SK-N-SH treated with all-trans-retinoic acid at 6 μM for 48 hours (cell line): ENCODE measurements around the gene NFE2L1.
A peak's percentile ranks its signal among the peaks of the same experiment; 100 is the strongest.

Source experiments
- ATAC-seq: fragments of 200-7000 bp; cut with Tn5 transposase; 3 replicates; pipeline ENCODE4 v1.9.1; 2020; ENCODE audit warnings: mild to moderate bottlenecking, moderate library complexity
- ARNTL ChIP-seq: fragments of 450-650 bp; formaldehyde crosslinking; IDR thresholded peaks from 2 replicates; pipeline ENCODE4 v1.5.0; 2020; ENCODE audit warnings: low read depth, mild to moderate bottlenecking, moderate library complexity, borderline replicate concordance
- BACH2 ChIP-seq: fragments of 250-450 bp; sonication (Bioruptor Pico); IDR thresholded peaks from 2 replicates; pipeline ENCODE4 v1.9.0; 2021; ENCODE audit warnings: mild to moderate bottlenecking, borderline replicate concordance
- CSDC2 ChIP-seq: fragments of 250-450 bp; sonication (Bioruptor Pico); IDR thresholded peaks from 2 replicates; pipeline ENCODE4 v1.5.0; 2020; ENCODE audit warnings: mild to moderate bottlenecking, moderate library complexity
- ESRRG ChIP-seq: fragments of 250-450 bp; sonication (Bioruptor Pico); IDR thresholded peaks from 2 replicates; pipeline ENCODE4 v1.6.1; 2021; ENCODE audit warnings: mild to moderate bottlenecking
- GLIS3 ChIP-seq: fragments of 250-450 bp; sonication (Bioruptor Pico); IDR thresholded peaks from 2 replicates; pipeline ENCODE4 v1.5.0; 2020; ENCODE audit warnings: mild to moderate bottlenecking, moderate library complexity
- ISL1 ChIP-seq: fragments of 250-450 bp; sonication (Bioruptor Pico); IDR thresholded peaks from 2 replicates; pipeline ENCODE4 v2.1.2; 2022; ENCODE audit warnings: mild to moderate bottlenecking, moderate library complexity
- OSR1 ChIP-seq: fragments of 250-450 bp; sonication (Bioruptor Pico); IDR thresholded peaks from 2 replicates; pipeline ENCODE4 v1.8.0; 2022; ENCODE audit warnings: moderate library complexity, mild to moderate bottlenecking, inconsistent platforms
- POU6F1 ChIP-seq: fragments of 250-450 bp; sonication (Bioruptor Pico); IDR thresholded peaks from 2 replicates; pipeline ENCODE4 v1.8.0; 2021; ENCODE audit warnings: low read depth, mild to moderate bottlenecking, moderate library complexity, borderline replicate concordance
- PPARA ChIP-seq: fragments of 250-450 bp; sonication (Bioruptor Pico); IDR thresholded peaks from 2 replicates; pipeline ENCODE4 v1.5.0; 2020; ENCODE audit warnings: mild to moderate bottlenecking, borderline replicate concordance
- RARB ChIP-seq: fragments of 250-450 bp; sonication (Bioruptor Pico); IDR thresholded peaks from 2 replicates; pipeline ENCODE4 v1.8.0; 2021; ENCODE audit warnings: mild to moderate bottlenecking, moderate library complexity
- SNAI2 ChIP-seq: fragments of 250-450 bp; sonication (Bioruptor Pico); IDR thresholded peaks from 2 replicates; pipeline ENCODE4 v1.5.0; 2020; ENCODE audit warnings: mild to moderate bottlenecking, moderate library complexity
- TCF4 ChIP-seq: fragments of 250-450 bp; sonication (Bioruptor Pico); IDR thresholded peaks from 2 replicates; pipeline ENCODE4 v1.8.0; 2021; ENCODE audit warnings: mild to moderate bottlenecking, moderate library complexity, borderline replicate concordance
- TOX ChIP-seq: fragments of 250-450 bp; sonication (Bioruptor Pico); IDR thresholded peaks from 2 replicates; pipeline ENCODE4 v1.8.0; 2021; ENCODE audit warnings: mild to moderate bottlenecking, moderate library complexity, borderline replicate concordance
- ZC3H10 ChIP-seq: fragments of 250-450 bp; sonication (Bioruptor Pico); IDR thresholded peaks from 2 replicates; pipeline ENCODE4 v1.5.1; 2021; ENCODE audit warnings: mild to moderate bottlenecking, moderate library complexity
- ZFP3 ChIP-seq: fragments of 250-450 bp; sonication (Bioruptor Pico); IDR thresholded peaks from 2 replicates; pipeline ENCODE4 v1.5.0; 2020; ENCODE audit warnings: mild to moderate bottlenecking, moderate library complexity
- ZFP30 ChIP-seq: fragments of 450-650 bp; formaldehyde crosslinking; IDR thresholded peaks from 2 replicates; pipeline ENCODE4 v1.5.0; 2022; ENCODE audit warnings: mild to moderate bottlenecking, moderate library complexity
- ZNF70 ChIP-seq: fragments of 450-650 bp; formaldehyde crosslinking; IDR thresholded peaks from 2 replicates; pipeline ENCODE4 v1.5.0; 2020; ENCODE audit warnings: mild to moderate bottlenecking, moderate library complexity
- ZNF8 ChIP-seq: fragments of 450-650 bp; formaldehyde crosslinking; IDR thresholded peaks from 2 replicates; pipeline ENCODE4 v1.5.0; 2020; ENCODE audit warnings: mild to moderate bottlenecking, moderate library complexity
- TF ChIP-seq, protein P1 (sequence below): fragments of 250-450 bp; sonication (Bioruptor Pico); IDR thresholded peaks from 2 replicates; pipeline ENCODE4 v1.5.1; 2021; ENCODE audit warnings: mild to moderate bottlenecking, moderate library complexity
- TF ChIP-seq, protein P2 (sequence below): fragments of 250-450 bp; sonication (Bioruptor Pico); IDR thresholded peaks from 2 replicates; pipeline ENCODE4 v1.8.0; 2020; ENCODE audit warnings: mild to moderate bottlenecking, moderate library complexity, borderline replicate concordance
- TF ChIP-seq, protein P3 (sequence below): fragments of 250-450 bp; sonication (Bioruptor Pico); IDR thresholded peaks from 2 replicates; pipeline ENCODE4 v1.5.0; 2020; ENCODE audit warnings: mild to moderate bottlenecking, moderate library complexity

NFE2L1 gene

DNA sequence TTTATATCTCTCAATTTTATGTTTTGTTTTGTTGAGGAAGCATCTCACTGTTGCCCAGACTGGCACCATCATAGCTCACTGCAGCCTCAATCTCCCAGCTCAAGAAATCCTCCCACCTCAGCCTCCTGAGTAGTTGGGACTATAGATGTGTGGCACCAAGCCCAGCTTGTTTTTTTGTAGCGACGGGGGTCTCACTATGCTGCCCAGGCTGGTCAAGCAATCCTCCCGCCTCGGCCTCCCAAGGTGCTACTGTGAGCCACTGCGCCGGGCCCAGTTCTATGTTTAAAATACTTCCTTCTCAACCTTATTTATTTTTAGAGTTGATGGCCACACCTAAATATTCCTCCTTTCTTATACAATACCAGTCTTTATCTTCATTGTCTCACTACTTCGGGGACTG, 1.9 kb upstream of the NFE2L1 start:
- TF ChIP-seq RARB (CRISPR knock-in tag) (no peak), ZNF8 (CRISPR knock-in tag) (no peak), SNAI2 (CRISPR knock-in tag) (no peak), ZNF70 (CRISPR knock-in tag) (no peak), GLIS3 (CRISPR knock-in tag) (no peak), ESRRG (no peak), ZC3H10 (no peak), TOX (CRISPR knock-in tag) (no peak), CSDC2 (CRISPR knock-in tag) (no peak), POU6F1 (CRISPR knock-in tag) (no peak), TCF4 (CRISPR knock-in tag) (no peak), ZFP3 (CRISPR knock-in tag) (no peak)
- TF ChIP-seq, protein P1, sequence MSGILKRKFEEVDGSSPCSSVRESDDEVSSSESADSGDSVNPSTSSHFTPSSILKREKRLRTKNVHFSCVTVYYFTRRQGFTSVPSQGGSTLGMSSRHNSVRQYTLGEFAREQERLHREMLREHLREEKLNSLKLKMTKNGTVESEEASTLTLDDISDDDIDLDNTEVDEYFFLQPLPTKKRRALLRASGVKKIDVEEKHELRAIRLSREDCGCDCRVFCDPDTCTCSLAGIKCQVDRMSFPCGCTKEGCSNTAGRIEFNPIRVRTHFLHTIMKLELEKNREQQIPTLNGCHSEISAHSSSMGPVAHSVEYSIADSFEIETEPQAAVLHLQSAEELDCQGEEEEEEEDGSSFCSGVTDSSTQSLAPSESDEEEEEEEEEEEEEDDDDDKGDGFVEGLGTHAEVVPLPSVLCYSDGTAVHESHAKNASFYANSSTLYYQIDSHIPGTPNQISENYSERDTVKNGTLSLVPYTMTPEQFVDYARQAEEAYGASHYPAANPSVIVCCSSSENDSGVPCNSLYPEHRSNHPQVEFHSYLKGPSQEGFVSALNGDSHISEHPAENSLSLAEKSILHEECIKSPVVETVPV (CRISPR knock-in tag) = no peak
- TF ChIP-seq, protein P2, sequence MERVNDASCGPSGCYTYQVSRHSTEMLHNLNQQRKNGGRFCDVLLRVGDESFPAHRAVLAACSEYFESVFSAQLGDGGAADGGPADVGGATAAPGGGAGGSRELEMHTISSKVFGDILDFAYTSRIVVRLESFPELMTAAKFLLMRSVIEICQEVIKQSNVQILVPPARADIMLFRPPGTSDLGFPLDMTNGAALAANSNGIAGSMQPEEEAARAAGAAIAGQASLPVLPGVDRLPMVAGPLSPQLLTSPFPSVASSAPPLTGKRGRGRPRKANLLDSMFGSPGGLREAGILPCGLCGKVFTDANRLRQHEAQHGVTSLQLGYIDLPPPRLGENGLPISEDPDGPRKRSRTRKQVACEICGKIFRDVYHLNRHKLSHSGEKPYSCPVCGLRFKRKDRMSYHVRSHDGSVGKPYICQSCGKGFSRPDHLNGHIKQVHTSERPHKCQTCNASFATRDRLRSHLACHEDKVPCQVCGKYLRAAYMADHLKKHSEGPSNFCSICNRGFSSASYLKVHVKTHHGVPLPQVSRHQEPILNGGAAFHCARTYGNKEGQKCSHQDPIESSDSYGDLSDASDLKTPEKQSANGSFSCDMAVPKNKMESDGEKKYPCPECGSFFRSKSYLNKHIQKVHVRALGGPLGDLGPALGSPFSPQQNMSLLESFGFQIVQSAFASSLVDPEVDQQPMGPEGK (CRISPR knock-in tag) = no peak
- no peak for ATAC-seq

GRCh38 chr17:48047113-48047740, 932 bp upstream of the NFE2L1 start:
- TF ChIP-seq ZNF70 (CRISPR knock-in tag) (0 out of 2 replicates have a peak, but pooled peaks have one; percentile 2), TOX (CRISPR knock-in tag) (no peak)
- no peak; the same call in 2 of the 3 replicates for ATAC-seq

DNA sequence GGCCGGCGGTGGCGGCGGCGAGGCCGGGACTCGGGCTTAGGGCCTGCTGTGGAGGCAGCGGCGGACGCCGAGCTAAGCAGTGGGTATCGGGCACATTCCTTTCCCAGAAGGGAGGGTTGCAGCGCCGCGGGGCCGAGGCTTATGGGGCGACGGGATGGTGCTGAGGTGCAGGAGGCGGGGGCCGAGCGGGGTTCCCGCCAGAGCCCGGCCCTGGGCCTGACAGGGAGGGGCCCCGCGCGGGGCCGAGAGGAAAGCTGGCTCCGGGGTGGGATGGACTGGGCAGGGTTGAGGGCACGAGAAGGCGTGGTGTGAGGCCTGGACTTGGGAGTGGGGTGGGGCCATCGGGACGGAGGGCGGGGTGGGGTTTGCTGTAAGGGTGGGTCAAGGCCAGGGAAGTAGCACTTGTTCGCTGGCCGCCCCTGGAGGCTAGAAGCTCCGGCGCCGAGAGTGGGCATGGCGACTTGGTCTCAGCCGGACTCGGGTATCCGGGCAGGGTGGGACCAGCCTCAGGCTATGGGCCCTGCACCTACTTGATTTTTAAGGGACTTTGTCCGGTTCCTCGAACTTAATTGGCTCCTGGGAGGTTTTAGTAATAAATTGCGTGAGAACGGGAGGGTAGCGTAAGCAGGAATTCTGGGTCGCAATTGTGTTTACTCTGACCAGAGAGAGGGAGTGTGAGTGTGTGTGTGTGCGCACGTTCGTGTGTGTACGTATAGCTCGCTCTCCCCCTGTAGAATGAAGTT, 396 bp downstream of the NFE2L1 start:
- ATAC-seq = peak; percentile 80
- TF ChIP-seq TOX (CRISPR knock-in tag) (no peak), ZFP3 (CRISPR knock-in tag) (peak; percentile 69; the same call in 1 of the 2 replicates), PPARA (CRISPR knock-in tag) (no peak), SNAI2 (CRISPR knock-in tag) (no peak), ZNF8 (CRISPR knock-in tag) (no peak), CSDC2 (CRISPR knock-in tag) (peak; percentile 77; the same call in 1 of the 2 replicates), ZC3H10 (no peak), ARNTL (no peak), BACH2 (CRISPR knock-in tag) (no peak), GLIS3 (CRISPR knock-in tag) (peak; percentile 76; the same call in 1 of the 2 replicates), ZFP30 (no peak), POU6F1 (CRISPR knock-in tag) (no peak), ISL1 (no peak), RARB (CRISPR knock-in tag) (no peak; the same call in 1 of the 2 replicates), ESRRG (no peak), TCF4 (CRISPR knock-in tag) (no peak), ZNF70 (CRISPR knock-in tag) (no peak), OSR1 (CRISPR knock-in tag) (no peak)
- TF ChIP-seq, protein P3, sequence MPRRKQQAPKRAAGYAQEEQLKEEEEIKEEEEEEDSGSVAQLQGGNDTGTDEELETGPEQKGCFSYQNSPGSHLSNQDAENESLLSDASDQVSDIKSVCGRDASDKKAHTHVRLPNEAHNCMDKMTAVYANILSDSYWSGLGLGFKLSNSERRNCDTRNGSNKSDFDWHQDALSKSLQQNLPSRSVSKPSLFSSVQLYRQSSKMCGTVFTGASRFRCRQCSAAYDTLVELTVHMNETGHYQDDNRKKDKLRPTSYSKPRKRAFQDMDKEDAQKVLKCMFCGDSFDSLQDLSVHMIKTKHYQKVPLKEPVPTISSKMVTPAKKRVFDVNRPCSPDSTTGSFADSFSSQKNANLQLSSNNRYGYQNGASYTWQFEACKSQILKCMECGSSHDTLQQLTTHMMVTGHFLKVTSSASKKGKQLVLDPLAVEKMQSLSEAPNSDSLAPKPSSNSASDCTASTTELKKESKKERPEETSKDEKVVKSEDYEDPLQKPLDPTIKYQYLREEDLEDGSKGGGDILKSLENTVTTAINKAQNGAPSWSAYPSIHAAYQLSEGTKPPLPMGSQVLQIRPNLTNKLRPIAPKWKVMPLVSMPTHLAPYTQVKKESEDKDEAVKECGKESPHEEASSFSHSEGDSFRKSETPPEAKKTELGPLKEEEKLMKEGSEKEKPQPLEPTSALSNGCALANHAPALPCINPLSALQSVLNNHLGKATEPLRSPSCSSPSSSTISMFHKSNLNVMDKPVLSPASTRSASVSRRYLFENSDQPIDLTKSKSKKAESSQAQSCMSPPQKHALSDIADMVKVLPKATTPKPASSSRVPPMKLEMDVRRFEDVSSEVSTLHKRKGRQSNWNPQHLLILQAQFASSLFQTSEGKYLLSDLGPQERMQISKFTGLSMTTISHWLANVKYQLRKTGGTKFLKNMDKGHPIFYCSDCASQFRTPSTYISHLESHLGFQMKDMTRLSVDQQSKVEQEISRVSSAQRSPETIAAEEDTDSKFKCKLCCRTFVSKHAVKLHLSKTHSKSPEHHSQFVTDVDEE = peak; percentile 65
- TF ChIP-seq, protein P2 (CRISPR knock-in tag) = peak; percentile 95
- TF ChIP-seq, protein P1 (CRISPR knock-in tag) = no peak
